ENCODE measurements around the gene DTX3. TPM values are rescaled to one million over a fixed set of nuclear protein-coding genes. Genes with fewer than 3 reads are reported as not detected.

The DTX3 gene
- total RNA-seq, 1 experiment from 2014 or later, result 18.1 TPM

GRCh38 chr12:57606821-57607220, 2.2 kb downstream of the DTX3 start:
- intact Hi-C loops (cut with micrococcal nuclease; ENCODE audit: unreplicated experiment), result no loop called here
- Histone ChIP-seq H3K4me2 (no peak overlapping the region), H3K4me1 (replicated peaks; ENCODE audit: insufficient read depth) (no peaks in the 10 kb centered on the region), H2AFZ (no peak overlapping the region), H3F3A (ENCODE audit: insufficient read depth, low read depth) (0 out of 2 replicates have a peak, but pooled peaks cover 8% of the 10 kb centered on the region), H3K9me3 (ENCODE audit: insufficient read depth, low read depth) (no peaks in the 10 kb centered on the region), H3K27me3 (ENCODE audit: insufficient read depth, low read depth) (peaks cover 35% of the 10 kb centered on the region), H3K36me3 (ENCODE audit: low read depth) (no peaks in the 10 kb centered on the region), H3K79me2 (ENCODE audit: low read depth) (no peaks in the 10 kb centered on the region), H3K27ac (no peak overlapping the region), H3K9me2 (ENCODE audit: insufficient read depth) (no peaks in the 10 kb centered on the region), H3K4me3 (no peak overlapping the region), H4K20me1 (ENCODE audit: insufficient read depth) (no peaks in the 10 kb centered on the region)
- ChIA-PET CTCF (no interaction called here), POLR2A (ENCODE audit: unreplicated experiment) (no interaction called here)
- DNase-seq, result no peak
- no TSS peak for BruUV-seq (replicated peaks)
- TF ChIP-seq EZH2 (IDR thresholded peaks at IDR 0.05; ENCODE audit: low read depth), result no peak
- no peak for TF ChIP-seq CTCF (conservative IDR thresholded peaks at IDR 0.05)

- no TSS peak for BruUV-seq (replicated peaks)
- intact Hi-C loops (cut with micrococcal nuclease; ENCODE audit: unreplicated experiment), result no loop called here
- Histone ChIP-seq H2AFZ (no peak overlapping the region), H3K36me3 (ENCODE audit: low read depth) (no peaks in the 10 kb centered on the region), H3K27ac (no peak overlapping the region), H3K9me3 (ENCODE audit: insufficient read depth, low read depth) (no peaks in the 10 kb centered on the region), H4K20me1 (ENCODE audit: insufficient read depth) (no peaks in the 10 kb centered on the region), H3K9me2 (ENCODE audit: insufficient read depth) (no peaks in the 10 kb centered on the region), H3K79me2 (ENCODE audit: low read depth) (no peaks in the 10 kb centered on the region), H3F3A (ENCODE audit: insufficient read depth, low read depth) (0 out of 2 replicates have a peak, but pooled peaks cover 3% of the 10 kb centered on the region), H3K4me3 (no peak overlapping the region), H3K4me1 (replicated peaks; ENCODE audit: insufficient read depth) (no peaks in the 10 kb centered on the region), H3K27me3 (ENCODE audit: insufficient read depth, low read depth) (peaks cover 48% of the 10 kb centered on the region), H3K4me2 (no peak overlapping the region)
- ChIA-PET POLR2A (ENCODE audit: unreplicated experiment) (no interaction called here), CTCF (interaction anchor here (0.7 kb wide), 1 partner anchor 41 kb away, joined by 3 read pairs; no protein-coding TSS in a partner anchor)
- DNase-seq, result no peak
- no peak for TF ChIP-seq CTCF (conservative IDR thresholded peaks at IDR 0.05)
- TF ChIP-seq EZH2 (IDR thresholded peaks at IDR 0.05; ENCODE audit: low read depth), result no peak
Measured at GRCh38 chr12:57607958-57608663, 3.5 kb downstream of the DTX3 start.

GRCh38 chr12:57609101-57609780, 4.6 kb downstream of the DTX3 start:
- no peak overlapping the region for H2AFZ ChIP-seq
- H3K27ac ChIP-seq, result no peak overlapping the region

More at GRCh38 chr12:57609101-57609780, 4.6 kb downstream of the DTX3 start:
- CTCF ChIA-PET, result interaction anchor here (0.6 to 0.7 kb wide), 2 partner anchors 29 to 42 kb away, joined by 3 read pairs; no protein-coding TSS in a partner anchor
- BruUV-seq (replicated peaks), result no TSS peak
- Histone ChIP-seq H3K4me1 (replicated peaks; ENCODE audit: insufficient read depth) (no peaks in the 10 kb centered on the region), H3K36me3 (ENCODE audit: low read depth) (no peaks in the 10 kb centered on the region), H3K4me3 (no peak overlapping the region), H3K9me2 (ENCODE audit: insufficient read depth) (no peaks in the 10 kb centered on the region), H3K9me3 (ENCODE audit: insufficient read depth, low read depth) (no peaks in the 10 kb centered on the region), H3K79me2 (ENCODE audit: low read depth) (no peaks in the 10 kb centered on the region), H3K4me2 (no peak overlapping the region), H4K20me1 (ENCODE audit: insufficient read depth) (no peaks in the 10 kb centered on the region), H3K27me3 (ENCODE audit: insufficient read depth, low read depth) (peaks cover 59% of the 10 kb centered on the region), H3F3A (ENCODE audit: insufficient read depth, low read depth) (no peaks in the 10 kb centered on the region)
- intact Hi-C loops (cut with micrococcal nuclease; ENCODE audit: unreplicated experiment), result no loop called here
- POLR2A ChIA-PET (ENCODE audit: unreplicated experiment), result no interaction called here
- TF ChIP-seq CTCF (conservative IDR thresholded peaks at IDR 0.05) (no peak), EZH2 (IDR thresholded peaks at IDR 0.05; ENCODE audit: low read depth) (no peak)
- DNase-seq, result no peak

Measured in PC-9 (cell line).